ENCODE data around the gene ZSWIM1. TPM values are rescaled to one million over a fixed set of nuclear protein-coding genes. Genes with fewer than 3 reads are reported as not detected.
"Not testable (repeated sequence)": the region's sequence is repeated elsewhere in the genome, so short reads cannot be mapped to it uniquely, and the experiment has no call there.

Gene ZSWIM1
- total RNA-seq, 4 donors from 2014 or later, result 6.6 to 8.8 (median 7.6) TPM

DNA sequence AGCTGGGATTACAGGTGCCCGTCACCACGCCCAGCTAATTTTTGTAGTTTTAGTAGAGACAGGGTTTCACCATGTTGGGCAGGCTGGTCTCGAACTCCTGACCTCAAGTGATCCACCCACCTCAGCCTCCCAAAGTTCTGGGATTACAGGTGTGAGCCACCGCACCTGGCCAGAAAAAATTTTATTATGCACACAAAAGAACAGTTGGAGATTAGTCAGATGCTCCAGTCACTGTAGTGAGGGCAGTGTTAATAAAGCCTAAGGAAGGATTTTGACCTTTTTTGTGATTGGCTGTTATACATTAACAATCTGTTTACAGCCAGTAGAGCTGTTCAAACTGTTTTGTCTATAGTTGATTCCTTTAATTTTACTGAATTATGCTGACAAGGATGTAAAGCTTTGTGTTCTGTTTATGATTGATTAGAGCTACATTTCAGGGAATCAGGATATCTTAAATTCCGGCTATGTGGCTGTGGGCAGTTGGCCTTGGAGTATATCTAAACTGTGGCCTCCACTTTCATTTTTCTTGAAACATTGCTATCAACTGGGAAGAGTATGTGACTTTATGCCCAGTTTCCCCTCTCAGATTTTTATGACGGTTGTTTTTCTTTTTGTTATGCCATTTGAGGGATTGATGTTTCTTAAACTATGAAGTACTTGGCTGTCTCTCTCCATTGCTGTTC lies 13.8 kb upstream of the ZSWIM1 start:
- H3K27me3 ChIP-seq, result no peaks in the 10 kb centered on the region
- H3K4me1 ChIP-seq, result no peaks in the 10 kb centered on the region
- H3K9me3 ChIP-seq, result no peaks in the 10 kb centered on the region
- intact Hi-C loops (cut with DNase I), result no loop called here
- TF ChIP-seq, protein P1, sequence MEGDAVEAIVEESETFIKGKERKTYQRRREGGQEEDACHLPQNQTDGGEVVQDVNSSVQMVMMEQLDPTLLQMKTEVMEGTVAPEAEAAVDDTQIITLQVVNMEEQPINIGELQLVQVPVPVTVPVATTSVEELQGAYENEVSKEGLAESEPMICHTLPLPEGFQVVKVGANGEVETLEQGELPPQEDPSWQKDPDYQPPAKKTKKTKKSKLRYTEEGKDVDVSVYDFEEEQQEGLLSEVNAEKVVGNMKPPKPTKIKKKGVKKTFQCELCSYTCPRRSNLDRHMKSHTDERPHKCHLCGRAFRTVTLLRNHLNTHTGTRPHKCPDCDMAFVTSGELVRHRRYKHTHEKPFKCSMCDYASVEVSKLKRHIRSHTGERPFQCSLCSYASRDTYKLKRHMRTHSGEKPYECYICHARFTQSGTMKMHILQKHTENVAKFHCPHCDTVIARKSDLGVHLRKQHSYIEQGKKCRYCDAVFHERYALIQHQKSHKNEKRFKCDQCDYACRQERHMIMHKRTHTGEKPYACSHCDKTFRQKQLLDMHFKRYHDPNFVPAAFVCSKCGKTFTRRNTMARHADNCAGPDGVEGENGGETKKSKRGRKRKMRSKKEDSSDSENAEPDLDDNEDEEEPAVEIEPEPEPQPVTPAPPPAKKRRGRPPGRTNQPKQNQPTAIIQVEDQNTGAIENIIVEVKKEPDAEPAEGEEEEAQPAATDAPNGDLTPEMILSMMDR (IDR thresholded peaks at IDR 0.05), result no peak
- TF ChIP-seq POLR2A (IDR thresholded peaks at IDR 0.05), result no peak
- H3K4me3 ChIP-seq, result no peak overlapping the region
- no peak for DNase-seq
- no peak overlapping the region for H3K27ac ChIP-seq
- H3K36me3 ChIP-seq, result no peaks in the 10 kb centered on the region
- 69 to 96% methylated on average over 6 of the region's 6 CpGs for WGBS, 2 donors

DNA sequence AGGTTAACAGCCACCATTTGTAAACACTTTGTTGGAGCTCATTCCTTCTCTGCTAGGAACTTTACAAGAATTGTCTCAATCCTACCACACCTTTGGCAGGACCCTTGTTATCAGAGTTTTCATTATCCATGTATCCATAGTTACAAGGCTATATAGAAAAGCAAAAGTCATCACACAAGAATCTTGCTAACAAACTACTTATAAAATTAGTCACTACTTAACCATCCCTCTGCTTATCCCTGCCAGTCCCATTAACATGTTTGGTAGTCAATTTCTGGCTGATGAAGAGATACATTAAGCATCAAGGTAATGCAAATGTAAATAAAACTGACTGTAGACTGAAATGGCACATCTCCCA lies 13.2 kb upstream of the ZSWIM1 start:
- TF ChIP-seq, protein P1 (IDR thresholded peaks at IDR 0.05), result no peak
- no peak for TF ChIP-seq POLR2A (IDR thresholded peaks at IDR 0.05)
- intact Hi-C loops (cut with DNase I), result no loop called here
- no peak overlapping the region for H3K27ac ChIP-seq

DNA sequence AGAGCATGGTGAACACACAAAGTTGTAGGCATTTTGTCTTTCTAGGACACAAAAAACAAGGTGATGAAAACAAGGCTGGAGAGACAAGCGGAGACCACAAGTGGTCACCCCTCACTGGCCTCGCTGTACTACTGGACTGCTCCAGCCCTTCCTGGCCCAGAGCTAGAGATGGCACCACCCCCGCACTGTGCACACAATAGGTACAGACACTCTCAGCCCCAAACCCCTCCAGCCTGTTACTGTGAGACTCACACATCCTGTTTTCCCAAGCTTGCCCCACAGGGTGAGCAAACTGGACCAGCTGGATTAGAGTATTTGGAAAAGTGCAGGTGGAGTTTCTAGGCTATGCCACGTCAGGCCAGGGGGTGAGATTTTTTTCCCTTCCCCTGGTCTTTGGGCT lies 8.4 kb upstream of the ZSWIM1 start:
- intact Hi-C loops (cut with DNase I), result no loop called here
- no peaks in the 10 kb centered on the region for H3K4me1 ChIP-seq
- peaks cover 0 to 12% (median 5%) of the 10 kb centered on the region in 3 donors for H3K36me3 ChIP-seq
- TF ChIP-seq, protein P1 (IDR thresholded peaks at IDR 0.05), result no peak
- TF ChIP-seq POLR2A (IDR thresholded peaks at IDR 0.05), result no peak
- H3K9me3 ChIP-seq, result no peaks in the 10 kb centered on the region
- no peaks in the 10 kb centered on the region for H3K27me3 ChIP-seq
- no peak overlapping the region for H3K4me3 ChIP-seq
- H3K27ac ChIP-seq, result peak overlapping the region in 2 of 4 donors; percentile 20 to 57
- 83 to 89% methylated on average over 4 of the region's 4 CpGs for WGBS, 2 donors
- DNase-seq, result no peak

More for the DNA sequence above, 13.2 kb upstream of the ZSWIM1 start:
- Histone ChIP-seq H3K36me3 (no peaks in the 10 kb centered on the region), H3K27me3 (no peaks in the 10 kb centered on the region), H3K4me1 (no peaks in the 10 kb centered on the region), H3K9me3 (no peaks in the 10 kb centered on the region), H3K4me3 (no peak overlapping the region)
- no peak for DNase-seq

DNA sequence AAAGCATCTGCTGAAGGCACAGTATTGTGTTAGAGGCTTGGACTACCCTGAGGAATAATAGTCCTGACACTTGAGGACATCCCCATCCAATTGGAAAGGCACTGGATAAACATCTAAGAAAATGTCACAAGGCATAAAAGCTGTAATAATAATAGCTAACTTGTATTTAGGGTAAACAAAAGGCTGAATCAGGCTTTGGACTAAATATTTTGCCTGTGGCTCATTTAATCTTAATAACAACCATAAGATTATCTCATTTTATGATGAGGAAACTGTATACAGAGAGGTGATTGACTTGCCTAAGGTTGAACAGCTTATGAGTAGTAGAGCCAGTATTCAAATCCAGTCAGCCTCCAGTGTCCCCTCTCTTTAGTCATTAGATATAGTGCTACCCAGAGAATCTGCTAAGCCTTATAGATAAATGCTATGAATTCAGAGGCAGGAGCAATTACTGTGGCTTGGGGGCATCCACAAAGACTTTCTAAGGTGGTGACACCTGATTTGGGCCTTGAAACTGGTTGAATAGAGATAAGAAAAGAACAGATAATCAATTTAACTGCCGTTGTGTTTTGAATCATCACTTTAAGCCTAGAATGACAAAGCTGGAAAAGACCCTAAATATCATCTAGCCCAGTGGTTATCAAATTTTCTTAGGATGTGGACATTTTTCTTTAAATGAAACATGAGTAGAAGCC lies 7.5 kb upstream of the ZSWIM1 start:
- intact Hi-C loops (cut with DNase I), result no loop called here
- 73 to 83% methylated on average over 1 of the region's 1 CpG for WGBS, 2 donors
- Histone ChIP-seq H3K4me1 (no peaks in the 10 kb centered on the region), H3K9me3 (no peaks in the 10 kb centered on the region), H3K27ac (peak overlapping the region in 1 of 4 donors; percentile 57), H3K36me3 (peaks cover 0 to 22% (median 5%) of the 10 kb centered on the region in 3 donors), H3K4me3 (no peak overlapping the region), H3K27me3 (no peaks in the 10 kb centered on the region)
- DNase-seq, result no peak
- TF ChIP-seq POLR2A (IDR thresholded peaks at IDR 0.05), result no peak
- TF ChIP-seq, protein P1 (IDR thresholded peaks at IDR 0.05), result no peak

DNA sequence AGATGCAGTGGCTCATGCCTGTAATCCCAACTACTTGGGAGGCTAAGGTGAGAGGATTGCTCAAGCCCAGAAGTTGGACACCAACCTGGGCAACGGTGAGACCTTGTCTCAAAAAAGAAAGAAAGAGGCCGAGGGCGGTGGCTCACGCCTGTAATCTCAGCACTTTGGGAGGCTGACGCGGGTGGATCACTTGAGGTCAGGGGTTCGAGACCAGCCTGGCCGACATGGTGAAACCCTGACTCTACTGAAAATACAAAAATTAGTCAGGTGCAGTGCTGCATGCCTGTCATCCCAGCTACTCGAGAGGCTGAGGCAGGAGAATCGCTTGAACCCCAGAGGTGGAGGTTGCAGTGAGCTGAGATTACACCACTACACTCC lies 6.9 kb upstream of the ZSWIM1 start:
- H3K4me3 ChIP-seq; DNase-seq; H3K27me3 ChIP-seq; H3K9me3 ChIP-seq; H3K4me1 ChIP-seq; H3K27ac ChIP-seq; intact Hi-C loops (cut with DNase I): not testable (repeated sequence)
- H3K36me3 ChIP-seq, result peaks cover 0 to 22% (median 5%) of the 10 kb centered on the region in 3 donors
- TF ChIP-seq, protein P1 (IDR thresholded peaks at IDR 0.05), result peak in 1 of 6 experiments; percentile 2
- WGBS, 2 donors, result 85 to 89% methylated on average over 8 to 10 of the region's 10 CpGs

Data from esophagus squamous epithelium (tissue), 5 donors.